WTC11 (cell line): ENCODE measurements around the gene GPR65.

Source experiments
- CREB1 ChIP-seq: sonication (generic); formaldehyde crosslinking; IDR thresholded peaks from 2 replicates; pipeline ENCODE4 v1.8.0; 2023; ENCODE audit warnings: mild to moderate bottlenecking, missing genetic modification reagents
- CREM ChIP-seq: sonication (generic); formaldehyde crosslinking; IDR thresholded peaks from 2 replicates; pipeline ENCODE4 v1.8.1; 2022; ENCODE audit warnings: mild to moderate bottlenecking, missing genetic modification reagents, moderate library complexity
- CTCF ChIP-seq: fragments of 200-600 bp; IDR thresholded peaks from 2 replicates; pipeline ENCODE4 v1.8.0; 2022; ENCODE audit warnings: antibody characterized with exemption
- JUN ChIP-seq: sonication (generic); formaldehyde crosslinking; IDR thresholded peaks from 2 replicates; pipeline ENCODE4 v1.8.0; 2023; ENCODE audit warnings: mild to moderate bottlenecking, missing genetic modification reagents
- KAT7 ChIP-seq: sonication (generic); formaldehyde crosslinking; IDR thresholded peaks from 2 replicates; pipeline ENCODE4 v1.8.1; 2023; ENCODE audit warnings: missing genetic modification reagents, mild to moderate bottlenecking, borderline replicate concordance
- SP1 ChIP-seq: sonication (generic); formaldehyde crosslinking; conservative IDR thresholded peaks from 2 replicates; pipeline ENCODE4 v1.8.1; 2022; ENCODE audit warnings: missing genetic modification reagents
- USF1 ChIP-seq: sonication (generic); formaldehyde crosslinking; IDR thresholded peaks from 2 replicates; pipeline ENCODE4 v1.8.0; 2022; ENCODE audit warnings: mild to moderate bottlenecking, missing genetic modification reagents
- ZNF219 ChIP-seq: sonication (generic); formaldehyde crosslinking; IDR thresholded peaks from 2 replicates; pipeline ENCODE4 v1.8.0; 2023; ENCODE audit warnings: missing genetic modification reagents, mild to moderate bottlenecking, borderline replicate concordance
- TF ChIP-seq, protein P1 (sequence below): sonication (generic); formaldehyde crosslinking; IDR thresholded peaks from 2 replicates; pipeline ENCODE4 v1.8.0; 2022; ENCODE audit warnings: mild to moderate bottlenecking, missing genetic modification reagents
- TF ChIP-seq, protein P2 (sequence below): sonication (generic); formaldehyde crosslinking; IDR thresholded peaks from 2 replicates; pipeline ENCODE4 v1.8.1; 2022; ENCODE audit warnings: low read depth, missing genetic modification reagents, borderline replicate concordance

GRCh38 chr14:88005050-88005481 lies at the start of gene GPR65:
- TF ChIP-seq CREB1 (no peak), CTCF (no peak), USF1 (no peak), ZNF219 (CRISPR knock-in tag) (no peak), SP1 (CRISPR knock-in tag) (no peak), CREM (CRISPR knock-in tag) (no peak), JUN (no peak), KAT7 (no peak)
- TF ChIP-seq, protein P1, sequence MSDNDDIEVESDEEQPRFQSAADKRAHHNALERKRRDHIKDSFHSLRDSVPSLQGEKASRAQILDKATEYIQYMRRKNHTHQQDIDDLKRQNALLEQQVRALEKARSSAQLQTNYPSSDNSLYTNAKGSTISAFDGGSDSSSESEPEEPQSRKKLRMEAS (CRISPR knock-in tag) = no peak
- TF ChIP-seq, protein P2, sequence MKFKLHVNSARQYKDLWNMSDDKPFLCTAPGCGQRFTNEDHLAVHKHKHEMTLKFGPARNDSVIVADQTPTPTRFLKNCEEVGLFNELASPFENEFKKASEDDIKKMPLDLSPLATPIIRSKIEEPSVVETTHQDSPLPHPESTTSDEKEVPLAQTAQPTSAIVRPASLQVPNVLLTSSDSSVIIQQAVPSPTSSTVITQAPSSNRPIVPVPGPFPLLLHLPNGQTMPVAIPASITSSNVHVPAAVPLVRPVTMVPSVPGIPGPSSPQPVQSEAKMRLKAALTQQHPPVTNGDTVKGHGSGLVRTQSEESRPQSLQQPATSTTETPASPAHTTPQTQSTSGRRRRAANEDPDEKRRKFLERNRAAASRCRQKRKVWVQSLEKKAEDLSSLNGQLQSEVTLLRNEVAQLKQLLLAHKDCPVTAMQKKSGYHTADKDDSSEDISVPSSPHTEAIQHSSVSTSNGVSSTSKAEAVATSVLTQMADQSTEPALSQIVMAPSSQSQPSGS = no peak
